Loucy (cell line): ENCODE results near the gene SEL1L3.

ENCODE experiments used
- CTCF ChIP-seq: fragments of 200-600 bp; sonication (generic); conservative IDR thresholded peaks from 2 replicates; pipeline ENCODE4 v1.5.1; 2014; ENCODE audit warnings: mild to moderate bottlenecking, antibody characterized with exemption, low read length
- EZH2phosphoT487 ChIP-seq: fragments of 200-600 bp; IDR thresholded peaks from 2 replicates; pipeline ENCODE4 v1.6.1; 2018; ENCODE audit warnings: antibody characterized with exemption, mild to moderate bottlenecking, moderate library complexity, borderline replicate concordance

DNA sequence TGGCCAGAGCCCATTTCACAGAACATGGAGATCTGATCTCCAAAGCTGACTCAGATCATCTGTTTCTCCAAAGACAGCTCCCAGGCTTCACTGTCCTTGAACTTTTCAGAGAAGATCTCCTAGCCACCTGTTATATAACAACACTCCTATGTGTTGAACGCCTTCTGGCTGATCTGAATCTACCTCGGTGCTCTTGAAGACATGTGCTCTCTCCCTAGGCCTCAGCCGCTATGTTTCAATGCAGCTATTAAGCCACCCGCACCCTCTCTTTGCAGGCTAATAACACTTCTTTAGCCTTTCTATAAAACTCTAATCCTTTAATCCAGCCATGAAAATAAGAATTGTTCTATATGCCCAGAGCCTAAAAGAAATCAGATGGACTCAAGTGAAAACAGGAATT lies 34.9 kb downstream of the SEL1L3 start:
- TF ChIP-seq CTCF (no peak), EZH2phosphoT487 (no peak)
